Measurements from ENCODE around the gene LOXHD1. TPM values are rescaled to one million over a fixed set of nuclear protein-coding genes. Genes with fewer than 3 reads are reported as not detected.

LOXHD1 gene
- total RNA-seq, 1 donor from 2014 or later = not detected

DNA sequence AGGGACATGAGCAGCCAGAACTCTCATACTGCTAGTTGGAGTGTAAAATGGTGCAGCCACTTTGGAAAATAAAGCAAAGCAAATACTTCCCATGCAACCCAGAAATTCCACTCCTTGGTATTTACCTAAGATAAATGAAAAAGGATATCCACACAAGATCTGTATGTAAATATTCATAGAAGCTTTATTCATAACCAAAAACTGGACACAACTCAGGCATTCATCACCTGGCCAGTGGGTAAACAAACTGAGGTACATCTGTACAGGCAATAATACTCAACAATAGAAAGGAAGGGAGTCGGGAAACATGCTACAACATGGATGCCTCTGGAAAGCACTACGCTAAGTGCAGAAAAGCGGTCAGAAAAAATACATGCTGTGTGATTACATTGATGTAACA lies 2.5 kb upstream of the LOXHD1 start:
- no peak for DNase-seq (ENCODE audit: extremely low spot score, unreplicated experiment)
- Mint-ChIP-seq H3K4me1 (ENCODE audit: unreplicated experiment) (peaks cover 5% of the 10 kb centered on the region), H3K27ac (no peak overlapping the region), H3K9me3 (peaks cover 9% of the 10 kb centered on the region), H3K27me3 (peaks cover 11% of the 10 kb centered on the region), H3K4me3 (no peak overlapping the region), H3K36me3 (no peaks in the 10 kb centered on the region)
- TF ChIP-seq, protein P1, sequence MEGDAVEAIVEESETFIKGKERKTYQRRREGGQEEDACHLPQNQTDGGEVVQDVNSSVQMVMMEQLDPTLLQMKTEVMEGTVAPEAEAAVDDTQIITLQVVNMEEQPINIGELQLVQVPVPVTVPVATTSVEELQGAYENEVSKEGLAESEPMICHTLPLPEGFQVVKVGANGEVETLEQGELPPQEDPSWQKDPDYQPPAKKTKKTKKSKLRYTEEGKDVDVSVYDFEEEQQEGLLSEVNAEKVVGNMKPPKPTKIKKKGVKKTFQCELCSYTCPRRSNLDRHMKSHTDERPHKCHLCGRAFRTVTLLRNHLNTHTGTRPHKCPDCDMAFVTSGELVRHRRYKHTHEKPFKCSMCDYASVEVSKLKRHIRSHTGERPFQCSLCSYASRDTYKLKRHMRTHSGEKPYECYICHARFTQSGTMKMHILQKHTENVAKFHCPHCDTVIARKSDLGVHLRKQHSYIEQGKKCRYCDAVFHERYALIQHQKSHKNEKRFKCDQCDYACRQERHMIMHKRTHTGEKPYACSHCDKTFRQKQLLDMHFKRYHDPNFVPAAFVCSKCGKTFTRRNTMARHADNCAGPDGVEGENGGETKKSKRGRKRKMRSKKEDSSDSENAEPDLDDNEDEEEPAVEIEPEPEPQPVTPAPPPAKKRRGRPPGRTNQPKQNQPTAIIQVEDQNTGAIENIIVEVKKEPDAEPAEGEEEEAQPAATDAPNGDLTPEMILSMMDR (conservative IDR thresholded peaks at IDR 0.05) = no peak

DNA sequence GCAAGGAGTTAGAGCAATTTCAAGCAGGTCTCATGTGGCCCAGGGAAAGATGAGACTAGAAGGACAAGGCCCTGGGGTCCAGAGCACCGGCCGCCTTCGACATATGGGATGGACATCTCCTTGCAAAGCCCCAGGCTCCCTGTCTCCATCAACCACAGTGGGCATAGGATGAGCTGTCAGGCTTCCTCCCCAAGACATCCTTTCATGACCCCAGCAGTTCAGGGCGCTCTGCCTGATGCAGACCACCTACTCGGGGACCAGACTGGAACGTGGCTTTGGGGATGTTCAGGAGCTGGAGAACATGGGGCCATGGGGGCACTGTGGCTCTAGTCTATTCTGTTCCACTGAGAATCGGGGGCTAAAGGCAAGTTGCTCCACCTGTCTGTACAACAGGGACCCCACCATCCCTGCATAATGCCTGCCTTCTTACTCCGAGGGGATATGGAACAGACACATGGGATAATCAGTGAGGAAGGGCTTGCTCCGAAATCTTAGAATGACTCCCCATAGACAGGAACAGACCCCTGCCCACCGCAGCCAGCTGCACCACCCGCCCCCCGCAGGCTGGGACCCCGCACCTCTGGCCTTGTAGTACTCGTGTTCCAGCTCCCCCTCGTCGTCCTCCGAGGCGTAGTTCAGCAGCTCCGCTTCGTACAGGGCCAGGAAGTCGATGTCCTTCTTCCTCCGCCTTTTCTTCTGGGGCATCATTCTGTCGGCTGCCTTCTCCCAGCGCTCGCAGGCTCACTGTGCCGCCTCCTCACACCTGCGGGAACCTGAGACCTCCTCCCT lies 500 bp downstream of the LOXHD1 start:
- H3K4me1 Mint-ChIP-seq (ENCODE audit: unreplicated experiment) = peaks cover 5% of the 10 kb centered on the region
- TF ChIP-seq, protein P1 (conservative IDR thresholded peaks at IDR 0.05) = no peak
- H3K4me3 Mint-ChIP-seq = no peak overlapping the region
- no peaks in the 10 kb centered on the region for H3K36me3 Mint-ChIP-seq
- no peak overlapping the region for H3K27ac Mint-ChIP-seq
- DNase-seq (ENCODE audit: extremely low spot score, unreplicated experiment) = no peak
- H3K9me3 Mint-ChIP-seq = no peaks in the 10 kb centered on the region
- peaks cover 21% of the 10 kb centered on the region for H3K27me3 Mint-ChIP-seq

DNA sequence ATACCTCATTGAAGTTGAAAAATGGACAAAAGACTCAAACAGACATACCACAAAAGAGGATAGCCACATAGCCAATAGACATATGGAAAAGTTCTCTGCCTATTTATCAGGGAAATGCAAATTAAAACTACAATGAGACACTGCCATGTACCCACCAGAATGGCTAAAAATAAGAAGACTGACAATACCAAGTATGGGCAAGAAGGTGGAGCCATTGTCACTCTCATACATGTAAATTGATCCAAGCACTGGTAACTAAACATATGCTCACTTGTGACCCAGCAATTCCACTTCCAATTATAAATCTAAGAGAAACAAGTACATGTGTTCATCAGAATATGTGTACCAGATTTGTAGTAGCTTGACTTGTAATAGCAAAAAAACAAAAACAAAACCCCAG lies 4.6 kb downstream of the LOXHD1 start:
- DNase-seq (ENCODE audit: extremely low spot score, unreplicated experiment) = no peak
- Mint-ChIP-seq H3K4me3 (no peak overlapping the region), H3K9me3 (no peaks in the 10 kb centered on the region), H3K27me3 (peaks cover 33% of the 10 kb centered on the region), H3K4me1 (ENCODE audit: unreplicated experiment) (no peaks in the 10 kb centered on the region), H3K36me3 (no peaks in the 10 kb centered on the region), H3K27ac (no peak overlapping the region)
- TF ChIP-seq, protein P1 (conservative IDR thresholded peaks at IDR 0.05) = no peak

DNA sequence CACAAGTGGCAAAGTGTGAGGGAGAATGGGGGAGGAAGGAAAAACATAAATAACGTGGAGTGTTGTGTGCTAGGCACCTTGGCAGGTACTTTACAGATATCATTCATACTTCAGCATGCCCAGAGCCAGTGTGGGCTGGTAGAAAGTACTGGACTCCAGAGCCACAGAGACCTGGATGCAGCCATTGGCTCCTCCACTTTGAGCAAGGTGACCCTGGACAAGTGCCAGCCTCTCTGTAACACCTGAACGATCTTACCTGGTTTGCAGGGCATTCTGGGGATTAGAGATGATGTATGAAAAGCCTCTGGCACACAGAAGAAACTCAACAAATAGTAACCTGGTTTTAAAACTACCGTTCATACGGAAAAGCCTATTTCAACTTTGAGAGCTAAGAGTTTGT lies 6.3 kb downstream of the LOXHD1 start:
- TF ChIP-seq, protein P1 (conservative IDR thresholded peaks at IDR 0.05) = no peak

DNA sequence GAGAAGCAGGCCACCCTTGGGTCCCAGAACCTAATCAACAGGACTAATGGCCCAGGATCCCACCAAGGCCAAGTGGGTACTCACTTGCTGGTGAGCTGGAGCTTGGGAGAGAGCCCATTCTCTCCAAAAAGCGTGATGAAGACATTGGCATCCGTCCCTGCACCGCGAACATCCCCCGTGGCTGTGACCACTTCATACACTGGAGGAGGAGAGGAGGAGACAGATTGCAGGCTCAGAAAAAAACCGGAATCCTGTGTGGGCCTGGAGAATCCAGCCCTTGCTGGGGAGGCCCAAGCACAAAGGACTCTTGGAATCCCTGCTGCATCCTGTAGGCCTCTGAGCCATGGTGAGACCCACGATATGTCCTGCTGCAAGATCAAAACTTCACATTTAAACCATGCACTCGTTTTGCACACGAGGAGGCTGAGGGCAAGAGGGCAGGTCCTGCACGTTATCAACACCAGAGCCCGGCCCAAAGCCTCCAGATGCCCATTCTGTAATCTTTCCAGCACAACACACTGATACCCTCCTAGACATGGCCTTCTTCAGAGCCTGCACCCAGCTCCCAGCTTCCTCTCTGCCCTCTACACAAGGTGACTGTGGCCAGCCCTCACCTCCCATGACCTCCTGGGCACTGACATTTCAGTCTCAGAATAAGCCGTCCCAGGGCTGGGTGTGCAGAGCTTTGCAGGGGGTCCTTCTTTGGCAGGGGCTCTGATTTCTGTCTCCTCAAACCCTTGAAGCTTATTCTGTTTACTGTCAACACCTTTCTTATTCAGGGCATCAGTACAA lies 7.8 kb downstream of the LOXHD1 start:
- no peak overlapping the region for H3K4me3 Mint-ChIP-seq
- no peak overlapping the region for H3K27ac Mint-ChIP-seq
- H3K4me1 Mint-ChIP-seq (ENCODE audit: unreplicated experiment) = no peaks in the 10 kb centered on the region
- H3K36me3 Mint-ChIP-seq = no peaks in the 10 kb centered on the region
- H3K9me3 Mint-ChIP-seq = no peaks in the 10 kb centered on the region
- H3K27me3 Mint-ChIP-seq = peaks cover 45% of the 10 kb centered on the region
- TF ChIP-seq, protein P1 (conservative IDR thresholded peaks at IDR 0.05) = no peak
- no peak for DNase-seq (ENCODE audit: extremely low spot score, unreplicated experiment)

More for the DNA sequence above, 6.3 kb downstream of the LOXHD1 start:
- Mint-ChIP-seq H3K27ac (no peak overlapping the region), H3K36me3 (no peaks in the 10 kb centered on the region), H3K4me3 (no peak overlapping the region), H3K4me1 (ENCODE audit: unreplicated experiment) (no peaks in the 10 kb centered on the region), H3K27me3 (peaks cover 33% of the 10 kb centered on the region), H3K9me3 (no peaks in the 10 kb centered on the region)
- no peak for DNase-seq (ENCODE audit: extremely low spot score, unreplicated experiment)

Measured in type B pancreatic cell (in vitro differentiated cells).